ENCODE results near the gene TSPAN9.

The TSPAN9 gene

DNA sequence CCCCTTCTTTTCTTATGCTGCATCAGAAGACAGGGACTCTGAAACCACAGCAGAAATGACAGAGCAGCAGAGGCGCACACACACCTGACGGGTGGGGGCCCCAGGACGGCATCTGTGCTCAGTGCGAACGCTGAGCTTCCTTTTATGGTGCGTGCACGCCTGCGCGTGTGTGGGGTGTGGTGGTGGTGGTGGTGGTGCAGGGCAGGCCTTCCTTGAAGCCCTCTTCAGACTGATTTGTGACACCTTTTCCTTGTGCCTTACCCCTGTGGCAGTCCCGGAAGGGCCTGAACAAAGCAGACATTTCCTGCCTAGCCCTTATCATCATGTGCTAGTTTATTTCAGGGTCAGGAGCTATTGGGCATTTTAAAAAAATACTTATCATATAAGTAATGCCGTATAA is 75.7 kb downstream of the TSPAN9 start:
- DNase-seq (ENCODE audit: low spot score), result no peak
- TF ChIP-seq CTCF (IDR thresholded peaks at IDR 0.05; ENCODE audit: extremely low read depth, missing control alignments), result no peak

GRCh38 chr12:3154006-3154405 is 76.8 kb downstream of the TSPAN9 start:
- DNase-seq (ENCODE audit: low spot score), result no peak
- TF ChIP-seq CTCF (IDR thresholded peaks at IDR 0.05; ENCODE audit: extremely low read depth, missing control alignments), result no peak

DNA sequence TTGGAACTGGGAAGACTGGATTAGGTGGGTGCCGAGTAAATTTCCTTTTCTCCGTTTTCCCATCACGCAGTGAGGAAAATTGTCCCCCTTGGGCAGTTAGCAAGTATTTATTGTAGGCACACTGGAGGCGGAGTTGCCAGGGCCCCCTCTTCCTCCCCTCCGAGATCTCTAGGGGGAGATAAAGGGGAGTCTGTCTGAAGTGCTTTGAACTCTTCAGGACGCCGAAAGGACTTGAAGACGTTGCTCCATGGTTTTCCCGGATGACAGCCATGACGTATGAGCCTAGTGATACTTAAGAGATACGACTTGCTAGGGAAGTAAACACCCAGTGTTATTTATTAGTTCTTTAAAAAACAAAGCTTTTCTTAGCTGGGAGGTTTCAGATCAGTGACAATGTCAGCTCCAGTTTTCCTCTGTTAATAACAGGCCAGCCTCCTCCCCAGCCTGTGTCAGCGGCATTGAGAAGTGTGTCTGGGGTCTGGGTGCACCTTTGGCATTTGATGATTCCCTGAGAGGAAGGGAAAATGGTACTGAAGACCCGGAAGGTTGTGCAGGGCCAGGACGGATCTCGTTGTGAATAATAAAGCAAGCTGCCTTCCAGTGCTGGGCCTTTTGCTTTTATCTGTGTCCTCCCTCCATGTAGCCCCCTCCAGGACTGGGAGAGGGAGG is 78.7 kb downstream of the TSPAN9 start:
- no peak for TF ChIP-seq CTCF (IDR thresholded peaks at IDR 0.05; ENCODE audit: extremely low read depth, missing control alignments)
- no peak for DNase-seq (ENCODE audit: low spot score)

GRCh38 chr12:3157581-3158323 is 80.6 kb downstream of the TSPAN9 start:
- DNase-seq (ENCODE audit: low spot score), result no peak
- TF ChIP-seq CTCF (IDR thresholded peaks at IDR 0.05; ENCODE audit: extremely low read depth, missing control alignments), result no peak

- DNase-seq (ENCODE audit: low spot score), result no peak
- no peak for TF ChIP-seq CTCF (IDR thresholded peaks at IDR 0.05; ENCODE audit: extremely low read depth, missing control alignments)
Observed at GRCh38 chr12:3158851-3159465, 81.8 kb downstream of the TSPAN9 start.

DNA sequence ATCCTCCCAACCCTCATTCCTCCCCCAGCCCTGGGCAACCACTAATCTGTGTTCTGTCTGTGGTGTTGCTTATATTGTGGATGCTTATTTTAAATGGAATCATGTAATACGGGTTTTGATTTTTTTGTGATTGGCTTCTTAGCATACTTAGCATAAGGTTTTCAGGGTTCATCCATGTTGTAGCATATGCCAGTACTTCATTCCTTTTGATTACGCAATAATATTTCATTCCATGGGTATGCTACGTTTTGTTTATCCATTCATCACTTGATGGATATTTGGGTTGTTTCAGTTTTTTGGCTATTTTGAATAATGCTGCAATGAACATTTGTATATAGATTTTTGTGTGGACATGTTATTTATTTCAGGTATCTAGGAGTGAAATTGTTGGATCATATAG is 82.9 kb downstream of the TSPAN9 start:
- TF ChIP-seq CTCF (IDR thresholded peaks at IDR 0.05; ENCODE audit: extremely low read depth, missing control alignments), result no peak
- DNase-seq (ENCODE audit: low spot score), result no peak

- no peak for DNase-seq (ENCODE audit: low spot score)
- no peak for TF ChIP-seq CTCF (IDR thresholded peaks at IDR 0.05; ENCODE audit: extremely low read depth, missing control alignments)
Observed at GRCh38 chr12:3161861-3162260, 84.7 kb downstream of the TSPAN9 start.

Data from GM20000 (cell line).